ENCODE data around the gene PRSS21.

The PRSS21 gene

GRCh38 chr16:2846511-2847310 lies 29.7 kb downstream of the PRSS21 start:
- ATAC-seq: peak; percentile 64 to 75

- ATAC-seq: no peak
Measured at GRCh38 chr16:2848933-2849725, 32.1 kb downstream of the PRSS21 start.

- ATAC-seq: no peak
Measured at GRCh38 chr16:2852003-2852730, 35.1 kb downstream of the PRSS21 start.

GRCh38 chr16:2852731-2853507 lies 35.9 kb downstream of the PRSS21 start:
- no peak for ATAC-seq

GRCh38 chr16:2853531-2854073 lies 36.6 kb downstream of the PRSS21 start:
- ATAC-seq: no peak

- ATAC-seq: no peak
Measured at GRCh38 chr16:2854700-2855309, 37.8 kb downstream of the PRSS21 start.

- no peak for ATAC-seq
Measured at GRCh38 chr16:2855536-2855935, 38.5 kb downstream of the PRSS21 start.

- no peak for ATAC-seq
Measured at GRCh38 chr16:2856061-2856670, 39.1 kb downstream of the PRSS21 start.

- no peak for ATAC-seq
Measured at GRCh38 chr16:2856686-2857450, 39.8 kb downstream of the PRSS21 start.

- peak in 1 of 2 donors; percentile 18 for ATAC-seq
Measured at GRCh38 chr16:2857451-2858244, 40.6 kb downstream of the PRSS21 start, which contains the start of gene PRSS22. Gene PRSS22, minus strand, starts transcription at chr16:2858170. Its CDS starts 66 bp downstream, at chr16:2858104.

- no peak for ATAC-seq
Measured at GRCh38 chr16:2858245-2859025, 41.4 kb downstream of the PRSS21 start.

GRCh38 chr16:2859686-2860265 lies 42.7 kb downstream of the PRSS21 start:
- no peak for ATAC-seq

- no peak for ATAC-seq
Measured at GRCh38 chr16:2860826-2861567, 44.0 kb downstream of the PRSS21 start.

- no peak for ATAC-seq
Measured at GRCh38 chr16:2865651-2866050, 48.6 kb downstream of the PRSS21 start.

GRCh38 chr16:2866431-2866830 lies 49.4 kb downstream of the PRSS21 start:
- ATAC-seq: no peak

- no peak for ATAC-seq
Measured at GRCh38 chr16:2867661-2867986, 50.6 kb downstream of the PRSS21 start.

- peak; percentile 96 to 97 for ATAC-seq
Measured at GRCh38 chr16:2867987-2868789, 51.2 kb downstream of the PRSS21 start.

Measured in activated CD4-positive, CD25-positive, alpha-beta regulatory T cell treated with anti-CD3 and anti-CD28 coated beads, Interleukin-2, amount 50 U/mL, for 24 hours (primary cell).